GM21737 (cell line): ENCODE data around the gene AKAP8.
A peak's percentile ranks its signal among the peaks of the same experiment; 100 is the strongest.
"Not testable (repeated sequence)": the region's sequence is repeated elsewhere in the genome, so short reads cannot be mapped to it uniquely, and the experiment has no call there.

ENCODE experiments used
- ATAC-seq: cut with Tn5 transposase; IDR thresholded peaks from one replicate; pipeline ENCODE4 v1.9.1; 2021; ENCODE audit warnings: mild to moderate bottlenecking, moderate library complexity; ENCODE audit not compliant: unreplicated experiment

Gene AKAP8

GRCh38 chr19:15379083-15379998 lies at the start of gene AKAP8:
Gene AKAP8 (minus strand): TSS chr19:15379787. CDS start chr19:15379731, 56 bp downstream.
- peak; percentile 85 for ATAC-seq

DNA sequence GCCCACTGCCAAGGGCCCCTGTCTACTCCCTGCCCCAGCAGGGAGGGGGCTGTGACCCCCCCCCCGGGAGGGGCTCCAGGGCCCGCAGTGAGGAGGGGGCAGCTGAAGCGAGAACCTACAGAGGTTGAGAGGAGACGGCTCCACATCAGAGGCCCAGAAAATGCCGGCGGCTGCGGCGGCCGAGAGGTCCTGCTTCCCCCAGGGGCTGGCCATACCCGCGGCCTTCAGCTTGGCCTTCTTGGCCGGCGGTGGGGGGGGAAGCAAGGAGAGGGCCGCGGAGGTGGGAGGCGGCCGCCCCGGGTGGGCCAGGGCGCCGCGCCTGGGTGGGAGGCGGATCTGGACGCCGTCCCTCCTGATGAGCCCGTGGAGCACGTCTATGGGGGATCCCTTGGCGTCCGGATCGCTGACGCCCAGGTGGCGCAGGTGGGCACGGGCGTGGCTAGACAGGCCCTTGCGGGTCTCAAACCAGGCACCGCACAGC lies 48.4 kb upstream of the AKAP8 start:
- no peak for ATAC-seq

DNA sequence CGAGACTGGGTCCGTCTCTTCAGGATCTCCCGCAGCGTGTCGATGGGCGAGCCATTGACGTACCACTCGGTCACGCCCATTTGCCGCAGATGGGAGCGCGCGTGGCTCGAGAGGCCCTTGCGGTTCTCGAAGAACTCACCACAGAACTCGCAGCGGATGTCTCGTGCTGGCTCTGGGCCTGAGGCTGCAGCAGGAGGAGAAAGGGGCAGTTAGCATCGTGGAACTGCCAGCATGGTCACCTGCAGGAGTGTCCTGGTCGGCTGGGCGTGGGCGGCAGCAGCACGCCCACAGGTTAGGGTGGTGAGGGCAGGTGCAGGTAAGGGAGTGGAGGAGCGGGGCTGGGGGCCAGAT lies 47.7 kb upstream of the AKAP8 start:
- no peak for ATAC-seq

DNA sequence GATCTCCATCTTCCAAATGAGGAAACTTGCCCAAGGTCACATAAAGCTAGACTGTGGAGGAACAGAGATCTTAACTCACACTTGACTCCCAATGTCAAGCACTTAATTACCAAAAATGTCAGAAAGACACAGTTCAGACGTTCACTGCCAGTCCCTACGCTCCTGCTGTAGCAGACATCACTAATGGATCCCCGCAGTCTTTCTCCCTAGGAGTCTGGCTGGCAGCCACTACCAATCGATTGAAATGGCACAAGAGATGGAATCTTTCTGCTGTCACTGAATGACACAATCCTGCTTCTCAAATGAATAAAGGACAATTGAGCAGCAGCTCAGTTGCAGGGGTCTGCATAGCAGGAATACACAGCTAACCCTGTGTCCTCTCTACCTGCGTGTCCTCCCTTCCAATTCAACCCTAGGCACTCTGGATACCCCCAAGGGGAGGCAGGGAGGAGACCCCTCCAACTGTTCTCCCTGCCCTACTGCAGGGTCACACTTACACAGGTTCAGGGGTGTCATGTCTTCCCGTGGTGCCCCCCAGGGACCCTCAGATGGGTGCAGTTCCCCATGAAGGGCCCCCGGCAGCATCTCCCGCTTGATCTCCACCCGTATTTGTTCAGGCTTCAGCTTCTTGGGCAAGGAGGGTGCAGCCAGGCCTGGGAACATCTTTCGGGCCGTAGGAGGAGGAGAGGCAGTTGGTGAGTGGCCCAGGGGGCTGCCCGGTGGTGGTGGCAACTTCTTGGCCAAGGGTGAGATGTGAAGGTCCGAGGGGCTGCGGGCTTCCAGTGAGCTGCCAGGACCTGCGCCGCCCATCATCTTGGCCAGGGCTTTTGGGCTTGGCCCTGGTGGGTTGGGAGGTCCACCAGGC lies 47.1 kb upstream of the AKAP8 start:
- no peak for ATAC-seq

- no peak for ATAC-seq
Measured at GRCh38 chr19:15425321-15425950, 45.8 kb upstream of the AKAP8 start.

DNA sequence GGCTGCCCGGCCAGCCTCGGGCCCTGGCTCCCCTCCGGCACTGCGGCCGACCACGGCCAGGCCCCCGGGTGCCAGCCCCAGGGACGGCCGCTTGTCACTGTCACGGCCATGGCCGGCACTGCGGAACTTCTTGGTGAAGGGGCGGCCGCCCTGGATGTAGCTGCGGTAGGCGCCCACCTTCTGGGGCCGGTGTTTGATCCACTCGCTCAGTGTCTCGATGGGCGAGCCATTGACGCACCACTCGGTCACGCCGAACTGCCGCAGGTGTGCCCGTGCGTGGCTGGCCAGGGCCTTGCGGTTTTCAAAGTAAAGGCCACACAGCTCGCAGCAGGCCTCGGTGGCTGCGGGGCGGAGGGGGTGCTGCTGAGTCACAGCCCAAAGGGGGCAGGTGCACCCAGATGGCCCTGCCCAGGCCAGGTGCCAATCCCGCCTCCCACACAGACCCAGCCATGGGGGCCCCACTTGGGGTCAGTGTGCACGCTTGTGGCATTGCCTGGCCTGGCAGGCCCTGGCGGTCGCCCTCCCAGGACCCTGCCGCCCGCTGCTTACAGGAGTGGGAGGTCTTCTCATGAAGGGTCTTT lies 45.2 kb upstream of the AKAP8 start:
- ATAC-seq, result no peak

DNA sequence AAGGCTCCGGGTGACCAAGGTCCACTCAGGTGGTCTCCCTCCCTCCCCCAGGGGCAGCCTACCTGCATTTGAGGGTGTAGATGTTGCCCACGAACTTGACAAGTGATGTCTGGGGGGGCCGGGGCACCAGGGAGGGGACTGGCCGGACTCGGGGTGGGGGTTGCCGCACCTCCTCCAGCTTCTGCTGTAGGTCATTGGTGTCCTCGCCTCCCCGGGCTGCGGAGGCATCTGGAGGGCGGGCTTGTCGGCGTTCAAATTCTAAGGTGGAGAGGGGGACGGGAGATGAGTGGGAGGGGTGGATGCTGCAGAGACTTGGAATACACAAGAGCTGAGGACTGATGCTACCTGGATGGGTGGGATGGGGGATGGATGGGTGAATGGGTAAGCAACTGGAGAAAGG lies 44.5 kb upstream of the AKAP8 start:
- no peak for ATAC-seq

DNA sequence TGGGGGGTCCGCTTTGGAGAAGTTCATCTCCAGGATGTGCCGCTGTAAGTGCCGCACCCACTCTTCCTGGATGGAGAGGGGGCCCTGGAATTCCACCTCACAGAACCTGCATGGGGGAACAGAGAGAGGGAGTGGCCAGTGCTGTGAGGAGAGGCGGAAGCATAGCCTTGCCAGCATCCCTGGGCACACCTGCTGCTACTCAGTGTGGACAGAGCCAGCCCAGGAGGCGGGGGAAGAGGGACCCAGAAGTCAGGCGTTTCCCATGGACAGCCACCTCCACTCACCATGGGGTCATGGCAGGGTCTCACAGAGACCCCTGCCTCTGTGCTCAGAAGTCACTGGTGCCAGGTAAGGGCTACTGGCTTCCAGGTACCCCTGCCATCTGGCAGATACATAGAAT lies 43.5 kb upstream of the AKAP8 start:
- ATAC-seq, result no peak

DNA sequence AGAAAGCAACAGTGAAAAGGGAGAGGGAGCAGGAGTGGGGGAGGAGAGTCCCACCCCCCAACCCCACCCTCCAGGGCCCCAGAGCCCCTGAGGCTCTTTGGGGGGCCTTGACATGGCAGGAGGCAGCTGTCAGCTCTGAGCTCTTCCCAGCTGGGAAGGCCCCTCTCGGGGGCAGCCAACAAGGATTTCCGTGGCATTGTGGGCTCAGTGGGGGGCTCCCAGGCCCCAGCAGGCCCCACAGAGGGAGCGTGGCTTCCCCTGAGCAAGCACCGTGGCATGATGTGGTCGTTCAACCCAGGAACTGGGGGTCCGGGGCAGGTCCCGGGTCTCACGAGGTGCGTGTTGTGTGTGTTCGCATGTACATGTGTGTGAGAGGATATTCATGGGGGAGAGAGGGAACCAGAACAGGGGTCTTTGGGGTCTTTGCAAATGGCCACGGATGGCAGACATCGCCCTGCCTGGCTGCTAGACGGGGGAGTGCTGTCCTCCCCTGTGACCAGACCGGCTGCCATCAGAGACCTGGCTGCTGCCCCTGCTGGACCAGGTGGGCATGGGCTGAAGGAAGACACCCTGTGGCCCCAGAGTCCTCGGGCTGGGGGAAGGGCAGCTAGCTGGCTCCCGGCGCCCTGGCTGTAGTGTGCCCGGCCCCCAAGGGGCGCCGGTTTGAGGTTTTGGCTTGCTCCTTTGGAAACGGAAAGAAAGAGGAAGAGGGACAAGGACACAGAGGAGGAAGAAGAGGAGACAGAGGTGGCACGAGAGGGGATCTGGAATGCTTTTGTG lies 42.9 kb upstream of the AKAP8 start:
- no peak for ATAC-seq

DNA sequence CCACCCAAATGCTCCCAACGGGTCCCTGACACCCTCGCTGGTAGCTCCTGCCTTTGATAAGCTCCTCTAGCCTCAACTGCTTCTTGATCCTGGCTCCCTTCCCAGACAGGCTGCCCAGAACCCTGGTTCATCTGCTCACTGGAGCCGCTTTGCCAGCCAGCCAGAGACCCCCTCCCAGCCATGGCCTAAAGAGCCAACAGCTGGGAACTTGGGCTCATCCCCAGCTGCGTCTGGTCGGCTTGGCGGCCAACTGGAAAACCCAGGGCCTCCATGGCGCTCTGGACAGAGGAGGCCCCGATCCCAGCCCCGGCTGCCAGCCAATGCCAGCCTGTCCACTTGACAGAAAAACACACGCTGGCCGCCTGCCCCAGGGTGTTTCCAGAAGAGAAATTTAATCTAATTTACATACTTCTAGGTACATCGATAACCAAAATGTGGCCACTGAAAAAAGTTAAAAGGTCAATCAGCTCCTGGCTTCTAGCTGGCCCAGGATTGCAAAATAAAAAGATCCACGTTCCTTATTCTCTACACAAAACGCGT lies 42.2 kb upstream of the AKAP8 start:
- ATAC-seq, result no peak

DNA sequence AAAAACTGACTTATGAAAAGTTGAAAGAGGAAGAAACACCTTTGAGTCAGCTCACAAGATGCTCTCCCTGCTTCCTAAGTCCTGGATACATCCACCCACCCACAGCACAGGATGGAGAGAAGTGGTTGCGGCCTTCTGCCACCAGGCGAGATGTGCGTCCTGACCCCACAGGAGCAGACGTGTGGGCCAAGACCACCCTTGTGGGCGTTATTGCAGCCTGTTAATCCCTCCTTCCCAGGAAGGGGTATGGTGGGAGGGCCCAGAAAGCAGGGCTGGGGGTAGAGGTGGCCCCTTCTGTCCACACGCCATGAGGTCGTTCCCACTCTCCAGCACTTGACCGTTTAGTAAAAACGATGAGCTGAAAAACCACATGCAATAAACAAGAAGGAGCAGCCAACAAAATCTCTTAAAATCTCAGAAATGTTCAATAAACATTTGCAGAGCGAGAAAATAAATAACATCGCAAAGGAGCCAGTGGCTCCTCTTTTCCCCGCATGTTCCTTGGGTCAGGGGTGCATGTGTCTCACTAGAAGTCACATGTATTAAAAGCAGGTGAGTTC lies 41.6 kb upstream of the AKAP8 start:
- no peak for ATAC-seq

- ATAC-seq, result no peak
Measured at GRCh38 chr19:15419413-15420025, 39.9 kb upstream of the AKAP8 start.

DNA sequence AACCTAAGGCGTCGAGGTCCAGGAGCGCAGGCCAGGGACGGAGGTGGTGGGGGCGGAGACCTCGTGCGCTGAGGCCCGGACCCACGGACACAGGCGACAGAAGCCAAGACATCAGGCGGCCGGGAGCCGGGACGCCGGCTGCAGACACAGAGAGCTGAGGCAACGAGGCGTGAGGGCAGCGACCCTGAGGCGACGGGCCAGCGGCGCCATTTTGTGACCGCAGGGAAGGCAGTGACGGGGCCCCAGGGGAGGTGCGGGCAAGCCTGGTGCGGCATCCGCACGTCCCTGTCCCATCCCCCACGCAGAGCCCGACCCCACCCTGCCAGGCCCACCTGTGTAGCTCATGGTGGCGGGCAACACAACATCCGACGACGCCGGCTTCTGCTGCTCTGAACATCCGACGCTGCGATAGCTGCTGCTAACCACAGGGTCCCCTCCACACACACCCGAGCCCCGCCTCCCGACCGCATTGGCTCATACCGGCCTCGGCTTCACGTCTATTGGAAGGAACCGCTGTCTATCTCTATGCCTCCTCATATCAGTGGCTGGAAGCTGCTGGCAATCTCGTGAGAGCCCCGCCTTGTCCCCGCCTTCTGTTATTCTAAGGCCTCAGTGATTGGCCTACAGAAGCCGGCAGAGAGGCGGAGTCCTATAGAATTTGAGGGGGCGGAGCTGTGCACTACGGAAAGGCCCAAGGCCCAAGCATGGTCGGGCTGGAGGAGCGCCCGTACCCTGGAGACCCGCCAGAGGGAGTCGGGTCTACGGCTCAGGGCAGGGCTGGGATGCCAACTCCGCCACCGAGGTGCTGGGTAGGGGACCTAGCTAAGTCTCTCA lies 39.2 kb upstream of the AKAP8 start, which contains the start of gene AKAP8L:
TSS of gene AKAP8L (minus strand) at position 410 of the 834 bp plus-strand sequence. CDS start at position 345, 65 bp downstream.
- peak; percentile 91 for ATAC-seq

GRCh38 chr19:15418231-15418578 lies 38.6 kb upstream of the AKAP8 start:
- ATAC-seq, result no peak

DNA sequence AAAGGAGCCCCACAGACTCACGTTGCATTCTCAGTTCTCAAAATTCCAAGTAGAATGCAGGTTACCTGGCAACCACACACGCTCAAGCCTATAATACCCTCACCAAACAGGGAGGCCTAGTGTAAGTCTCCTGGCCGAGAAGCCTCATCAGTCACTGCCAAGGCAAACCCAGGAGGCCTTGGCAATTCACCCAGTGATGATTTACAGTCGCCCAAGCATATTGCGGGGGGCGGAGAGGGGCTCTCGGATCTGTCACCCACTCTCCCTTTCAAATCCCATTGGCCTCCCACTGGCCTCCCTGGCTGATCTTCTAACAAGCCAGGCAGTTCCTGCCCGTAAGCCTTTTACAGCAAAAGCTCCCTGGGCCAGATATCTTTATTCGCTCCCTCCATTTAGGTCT lies 38.1 kb upstream of the AKAP8 start:
- no peak for ATAC-seq

DNA sequence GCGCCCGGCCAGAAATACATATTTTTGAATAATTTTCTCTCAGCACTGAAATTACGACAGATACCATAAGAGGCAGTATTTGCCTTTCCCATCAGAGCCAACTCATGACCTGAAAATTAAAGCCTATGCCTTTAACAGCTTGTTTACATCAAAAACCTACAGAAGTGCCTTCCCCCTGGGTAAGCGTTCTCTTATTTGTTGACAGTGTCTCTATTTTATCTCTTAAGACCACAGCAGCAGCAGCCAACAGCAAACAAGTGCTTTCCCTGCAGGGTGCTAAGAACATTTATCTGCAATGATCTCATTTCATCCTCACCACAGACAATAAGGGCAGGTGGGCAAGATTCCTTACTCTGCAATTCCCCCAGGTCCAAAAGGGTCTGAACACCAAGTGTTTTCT lies 33.2 kb upstream of the AKAP8 start:
- ATAC-seq, result no peak

DNA sequence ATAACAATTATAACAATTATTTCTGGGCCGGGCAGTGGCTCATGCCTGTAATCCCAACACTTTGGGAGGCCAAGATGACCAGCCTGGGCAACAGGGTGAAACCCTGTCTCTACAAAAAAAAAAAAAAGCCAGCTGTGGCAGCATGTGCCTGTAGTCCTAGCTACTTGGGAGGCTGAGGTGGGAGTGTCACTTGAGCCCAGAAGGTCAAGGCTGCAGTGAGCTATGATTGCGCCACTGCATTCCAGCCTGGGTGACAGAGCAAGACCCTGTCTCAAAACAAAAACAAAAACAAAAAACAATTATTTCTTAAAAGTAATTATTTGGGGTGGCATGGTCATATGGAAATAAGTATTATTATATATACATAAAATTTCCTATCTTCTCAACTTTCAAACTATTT lies 31.8 kb upstream of the AKAP8 start:
- ATAC-seq, result not testable (repeated sequence)

GRCh38 chr19:15404780-15405211 lies 25.2 kb upstream of the AKAP8 start:
- no peak for ATAC-seq
